Measurements from ENCODE around the gene RRAS2.

Gene RRAS2

GRCh38 chr11:14388352-14388751 lies 29.4 kb upstream of the RRAS2 start:
- H3K4me3 ChIP-seq (ENCODE audit: low read depth, low read length) = no peak overlapping the region
- H3K4me1 ChIP-seq (ENCODE audit: control insufficient read depth in 1 of 2, insufficient read depth in 2 of 2, low read length in 2 of 2) = no peaks in the 10 kb centered on the region
- no peaks in the 10 kb centered on the region for H3K36me3 ChIP-seq (ENCODE audit: control insufficient read depth in 1 of 2, insufficient read depth in 2 of 2, low read length in 2 of 2)
- no peak overlapping the region for H3K14ac ChIP-seq (ENCODE audit: low read length)
- H3K27me3 ChIP-seq (ENCODE audit: insufficient read depth, low read length) = no peaks in the 10 kb centered on the region
- no peak overlapping the region for H3K23ac ChIP-seq (ENCODE audit: low read length)
- H3K4me2 ChIP-seq (ENCODE audit: low read length) = no peak overlapping the region
- H4K91ac ChIP-seq (ENCODE audit: low read depth, low read length) = no peak overlapping the region
- WGBS (ENCODE audit: extremely low coverage, insufficient coverage, insufficient read length) = no CpG with 5 or more reads among the region's 4 CpGs
- no peak overlapping the region for H2BK120ac ChIP-seq (ENCODE audit: insufficient read depth, low read length, poor library complexity)
- no peak overlapping the region for H3K18ac ChIP-seq (ENCODE audit: low read length)
- H4K12ac ChIP-seq (ENCODE audit: low read depth, low read length) = no peak overlapping the region
- H2AK5ac ChIP-seq (ENCODE audit: low read length) = no peak overlapping the region
- H3K9me3 ChIP-seq (ENCODE audit: insufficient read depth, low read depth, low read length) = no peaks in the 10 kb centered on the region
- H2AFZ ChIP-seq (ENCODE audit: insufficient read depth, low read length, poor library complexity) = no peak overlapping the region
- H3K4ac ChIP-seq (ENCODE audit: low read depth, low read length) = no peak overlapping the region
- H3K79me1 ChIP-seq (ENCODE audit: low read length) = no peaks in the 10 kb centered on the region
- H2BK12ac ChIP-seq (ENCODE audit: low read length) = no peak overlapping the region
- no peak overlapping the region for H4K8ac ChIP-seq (ENCODE audit: low read depth, low read length)
- H3K27ac ChIP-seq (ENCODE audit: low read depth, low read length) = no peak overlapping the region
- no peak overlapping the region for H2BK5ac ChIP-seq (ENCODE audit: low read depth, low read length, poor library complexity)
- DNase-seq = no peak
- H3K79me2 ChIP-seq (ENCODE audit: control insufficient read depth, insufficient read depth, low read length, poor library complexity) = no peaks in the 10 kb centered on the region
- no peak overlapping the region for H3K9ac ChIP-seq (ENCODE audit: low read length)

GRCh38 chr11:14386895-14387480 lies 28.0 kb upstream of the RRAS2 start:
- no peak overlapping the region for H3K4ac ChIP-seq (ENCODE audit: low read depth, low read length)

GRCh38 chr11:14386081-14386480 lies 27.1 kb upstream of the RRAS2 start:
- H2AK5ac ChIP-seq (ENCODE audit: low read length) = no peak overlapping the region
- H4K8ac ChIP-seq (ENCODE audit: low read depth, low read length) = no peak overlapping the region
- H3K23ac ChIP-seq (ENCODE audit: low read length) = no peak overlapping the region
- H3K14ac ChIP-seq (ENCODE audit: low read length) = no peak overlapping the region
- H3K4me2 ChIP-seq (ENCODE audit: low read length) = no peak overlapping the region
- H3K9me3 ChIP-seq (ENCODE audit: insufficient read depth, low read depth, low read length) = no peaks in the 10 kb centered on the region
- no peak overlapping the region for H2BK12ac ChIP-seq (ENCODE audit: low read length)
- H4K12ac ChIP-seq (ENCODE audit: low read depth, low read length) = no peak overlapping the region
- peaks cover 6% of the 10 kb centered on the region for H3K27me3 ChIP-seq (ENCODE audit: insufficient read depth, low read length)
- H3K79me1 ChIP-seq (ENCODE audit: low read length) = no peaks in the 10 kb centered on the region
- H2BK120ac ChIP-seq (ENCODE audit: insufficient read depth, low read length, poor library complexity) = no peak overlapping the region
- no peak overlapping the region for H2BK5ac ChIP-seq (ENCODE audit: low read depth, low read length, poor library complexity)
- H3K4me3 ChIP-seq (ENCODE audit: low read depth, low read length) = no peak overlapping the region
- peaks cover 1 to 4% of the 10 kb centered on the region in 2 experiments for H3K4me1 ChIP-seq (ENCODE audit: control insufficient read depth in 1 of 2, insufficient read depth in 2 of 2, low read length in 2 of 2)
- H3K4ac ChIP-seq (ENCODE audit: low read depth, low read length) = no peak overlapping the region
- H2AFZ ChIP-seq (ENCODE audit: insufficient read depth, low read length, poor library complexity) = no peak overlapping the region
- H4K91ac ChIP-seq (ENCODE audit: low read depth, low read length) = no peak overlapping the region
- H3K18ac ChIP-seq (ENCODE audit: low read length) = no peak overlapping the region
- no peak overlapping the region for H3K27ac ChIP-seq (ENCODE audit: low read depth, low read length)
- no peak overlapping the region for H3K9ac ChIP-seq (ENCODE audit: low read length)
- H3K36me3 ChIP-seq (ENCODE audit: control insufficient read depth in 1 of 2, insufficient read depth in 2 of 2, low read length in 2 of 2) = no peaks in the 10 kb centered on the region
- no peaks in the 10 kb centered on the region for H3K79me2 ChIP-seq (ENCODE audit: control insufficient read depth, insufficient read depth, low read length, poor library complexity)
- peak; percentile 69 to 76 for DNase-seq

More at GRCh38 chr11:14386895-14387480, 28.0 kb upstream of the RRAS2 start:
- no peak overlapping the region for H3K14ac ChIP-seq (ENCODE audit: low read length)
- no peaks in the 10 kb centered on the region for H3K36me3 ChIP-seq (ENCODE audit: control insufficient read depth in 1 of 2, insufficient read depth in 2 of 2, low read length in 2 of 2)
- H3K27ac ChIP-seq (ENCODE audit: low read depth, low read length) = no peak overlapping the region
- no peak overlapping the region for H3K4me2 ChIP-seq (ENCODE audit: low read length)
- no peak overlapping the region for H4K8ac ChIP-seq (ENCODE audit: low read depth, low read length)
- H3K4me1 ChIP-seq (ENCODE audit: control insufficient read depth in 1 of 2, insufficient read depth in 2 of 2, low read length in 2 of 2) = no peaks in the 10 kb centered on the region
- DNase-seq = peak; percentile 84 to 91
- H3K79me2 ChIP-seq (ENCODE audit: control insufficient read depth, insufficient read depth, low read length, poor library complexity) = no peaks in the 10 kb centered on the region
- no peak overlapping the region for H3K23ac ChIP-seq (ENCODE audit: low read length)
- no peaks in the 10 kb centered on the region for H3K79me1 ChIP-seq (ENCODE audit: low read length)
- H3K4me3 ChIP-seq (ENCODE audit: low read depth, low read length) = no peak overlapping the region
- H2AFZ ChIP-seq (ENCODE audit: insufficient read depth, low read length, poor library complexity) = no peak overlapping the region
- no peak overlapping the region for H2BK120ac ChIP-seq (ENCODE audit: insufficient read depth, low read length, poor library complexity)
- no peak overlapping the region for H4K91ac ChIP-seq (ENCODE audit: low read depth, low read length)
- no peaks in the 10 kb centered on the region for H3K27me3 ChIP-seq (ENCODE audit: insufficient read depth, low read length)
- H3K9me3 ChIP-seq (ENCODE audit: insufficient read depth, low read depth, low read length) = no peaks in the 10 kb centered on the region
- H2AK5ac ChIP-seq (ENCODE audit: low read length) = no peak overlapping the region
- no peak overlapping the region for H4K12ac ChIP-seq (ENCODE audit: low read depth, low read length)
- no peak overlapping the region for H2BK12ac ChIP-seq (ENCODE audit: low read length)
- H2BK5ac ChIP-seq (ENCODE audit: low read depth, low read length, poor library complexity) = no peak overlapping the region
- no peak overlapping the region for H3K18ac ChIP-seq (ENCODE audit: low read length)
- H3K9ac ChIP-seq (ENCODE audit: low read length) = no peak overlapping the region
- no CpG with 5 or more reads among the region's 4 CpGs for WGBS (ENCODE audit: extremely low coverage, insufficient coverage, insufficient read length)

- Histone ChIP-seq H3K27me3 (ENCODE audit: insufficient read depth, low read length) (peaks cover 10% of the 10 kb centered on the region), H4K12ac (ENCODE audit: low read depth, low read length) (no peak overlapping the region), H4K8ac (ENCODE audit: low read depth, low read length) (no peak overlapping the region), H3K4ac (ENCODE audit: low read depth, low read length) (no peak overlapping the region), H2AK5ac (ENCODE audit: low read length) (no peak overlapping the region), H3K36me3 (ENCODE audit: control insufficient read depth in 1 of 2, insufficient read depth in 2 of 2, low read length in 2 of 2) (no peaks in the 10 kb centered on the region), H3K9ac (ENCODE audit: low read length) (no peak overlapping the region), H2BK5ac (ENCODE audit: low read depth, low read length, poor library complexity) (no peak overlapping the region), H2AFZ (ENCODE audit: insufficient read depth, low read length, poor library complexity) (no peak overlapping the region), H3K23ac (ENCODE audit: low read length) (no peak overlapping the region), H3K27ac (ENCODE audit: low read depth, low read length) (no peak overlapping the region), H3K18ac (ENCODE audit: low read length) (no peak overlapping the region), H2BK120ac (ENCODE audit: insufficient read depth, low read length, poor library complexity) (no peak overlapping the region), H3K4me2 (ENCODE audit: low read length) (no peak overlapping the region), H2BK12ac (ENCODE audit: low read length) (no peak overlapping the region), H3K79me2 (ENCODE audit: control insufficient read depth, insufficient read depth, low read length, poor library complexity) (no peaks in the 10 kb centered on the region), H3K4me1 (ENCODE audit: control insufficient read depth in 1 of 2, insufficient read depth in 2 of 2, low read length in 2 of 2) (peaks cover 4 to 7% of the 10 kb centered on the region in 2 experiments), H3K4me3 (ENCODE audit: low read depth, low read length) (no peak overlapping the region), H4K91ac (ENCODE audit: low read depth, low read length) (no peak overlapping the region), H3K14ac (ENCODE audit: low read length) (no peak overlapping the region), H3K9me3 (ENCODE audit: insufficient read depth, low read depth, low read length) (no peaks in the 10 kb centered on the region), H3K79me1 (ENCODE audit: low read length) (no peaks in the 10 kb centered on the region)
- no CpG with 5 or more reads among the region's 1 CpG for WGBS (ENCODE audit: extremely low coverage, insufficient coverage, insufficient read length)
- DNase-seq = no peak
These were observed 25.4 kb upstream of the RRAS2 start for GRCh38 chr11:14384338-14384737.

Data from trophoblast cell (in vitro differentiated cells and primary cell).